ENCODE data around the gene SLC2A9.
"Not testable (repeated sequence)": the region's sequence is repeated elsewhere in the genome, so short reads cannot be mapped to it uniquely, and the experiment has no call there.

SLC2A9 gene

GRCh38 chr4:9994246-9994847 lies 26.9 kb downstream of the SLC2A9 start:
- no peak for DNase-seq

DNA sequence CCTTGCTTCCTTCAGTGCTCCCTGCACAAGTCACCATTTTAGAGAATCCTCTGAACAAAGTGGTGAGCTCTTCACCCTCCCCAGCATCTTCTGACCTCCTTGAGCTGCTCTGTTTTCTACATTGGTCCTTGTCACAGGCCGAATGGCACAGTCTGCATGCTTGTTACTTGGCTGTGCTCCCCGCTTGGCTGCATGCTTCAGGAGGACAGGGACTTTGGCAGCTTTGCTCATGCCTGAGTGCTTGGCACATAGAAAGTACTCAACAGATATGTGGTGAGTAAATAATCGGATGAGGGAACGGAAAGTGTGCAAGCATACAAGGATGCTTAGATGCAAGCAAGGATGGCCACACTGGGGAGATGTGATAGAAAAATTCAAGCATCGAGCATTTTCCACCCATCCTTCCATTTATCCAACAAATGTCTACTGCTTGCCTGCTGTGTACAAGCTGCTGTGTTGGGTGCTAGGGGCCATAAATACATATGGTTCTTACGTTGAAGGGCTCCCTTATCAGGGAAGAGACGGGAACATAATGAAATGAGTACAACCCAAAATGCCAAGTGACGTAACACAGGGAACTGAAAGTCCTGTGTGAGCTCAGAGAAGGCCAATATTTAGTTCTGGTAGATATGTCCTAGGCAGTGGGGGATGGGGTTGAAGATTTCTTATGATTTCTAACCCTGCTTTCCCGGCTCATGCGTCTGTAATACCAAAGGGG lies 31.2 kb downstream of the SLC2A9 start:
- peak; percentile 52 for DNase-seq

GRCh38 chr4:9988933-9989332 lies 32.4 kb downstream of the SLC2A9 start:
- no peak for DNase-seq

DNA sequence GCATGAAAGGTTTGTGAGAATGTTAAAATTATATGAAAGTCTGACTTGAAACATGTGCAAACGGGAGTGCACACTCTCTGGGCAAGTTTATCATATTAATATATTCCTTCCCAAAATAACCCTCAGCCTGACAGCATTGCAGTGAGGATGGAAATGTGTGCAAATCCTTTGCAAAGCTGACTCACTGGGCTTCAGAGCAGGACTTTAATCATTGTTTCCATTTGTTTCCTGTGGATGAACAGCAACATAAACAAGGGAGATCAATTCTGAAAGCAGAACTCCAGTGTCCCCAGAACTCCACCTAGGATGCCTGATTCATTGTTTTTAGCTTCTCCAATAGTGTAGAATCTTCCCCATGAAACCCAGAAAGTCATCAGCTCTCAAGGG lies 32.9 kb downstream of the SLC2A9 start:
- DNase-seq, result peak; percentile 35

GRCh38 chr4:9987749-9988362 lies 33.4 kb downstream of the SLC2A9 start:
- peak; percentile 27 for DNase-seq

GRCh38 chr4:9984621-9985020 lies 36.7 kb downstream of the SLC2A9 start:
- DNase-seq, result no peak

DNA sequence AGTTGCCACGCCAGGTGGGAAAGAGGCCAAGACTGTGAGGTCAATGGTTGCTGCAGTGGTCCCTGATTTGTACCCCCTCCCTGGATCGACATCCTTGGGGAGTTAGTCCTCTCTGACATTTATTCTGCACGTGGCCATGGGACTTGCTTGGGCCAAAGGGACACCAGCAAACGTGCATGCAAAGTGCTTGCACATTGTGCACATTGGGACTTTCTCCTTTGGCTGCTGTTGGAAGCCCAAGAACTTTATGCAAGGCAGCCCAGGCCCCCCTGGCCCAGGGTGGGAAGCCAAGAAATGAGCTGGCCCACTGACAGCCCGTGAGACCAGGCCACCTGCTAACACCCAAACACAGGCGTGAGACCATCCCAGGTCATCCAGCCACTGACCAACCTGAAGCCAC lies 38.1 kb downstream of the SLC2A9 start:
- no peak for DNase-seq

DNA sequence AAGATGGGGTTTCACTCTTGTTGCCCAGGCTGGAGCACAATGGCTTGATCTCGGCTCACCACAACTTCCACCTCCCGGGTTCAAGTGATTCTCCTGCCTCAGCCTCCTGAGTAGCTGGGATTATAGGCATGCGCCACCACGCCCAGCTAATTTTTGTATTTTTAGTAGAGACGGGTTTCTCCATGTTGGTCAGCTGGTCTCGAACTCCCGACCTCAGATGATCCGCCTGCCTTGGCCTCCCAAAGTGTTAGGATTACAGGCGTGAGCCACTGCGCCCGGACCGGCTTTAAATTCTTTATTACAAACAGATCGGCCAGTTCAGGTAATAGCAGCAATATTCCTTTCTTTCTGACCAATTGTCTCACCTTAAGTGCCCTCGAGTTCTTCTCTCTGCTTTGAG lies 39.4 kb downstream of the SLC2A9 start:
- DNase-seq, result not testable (repeated sequence)

DNA sequence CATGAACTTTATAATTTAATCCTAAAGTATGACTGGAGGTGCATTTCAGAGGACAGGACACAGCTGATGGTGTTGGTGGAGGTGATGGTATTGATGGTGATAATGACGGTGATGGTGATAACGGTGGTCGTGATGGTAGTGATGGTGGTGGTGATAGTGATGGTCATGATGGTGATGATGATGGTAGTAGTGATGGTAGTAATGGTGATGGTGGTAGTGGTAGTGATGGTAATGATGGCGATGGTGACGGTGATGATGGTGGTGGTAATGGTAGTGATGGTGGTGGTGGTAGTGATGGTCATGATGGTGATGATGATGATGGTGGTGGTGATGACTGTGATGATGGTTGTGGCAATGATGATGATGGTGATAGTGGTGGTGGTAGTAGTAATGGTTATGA lies 40.4 kb downstream of the SLC2A9 start:
- no peak for DNase-seq

GRCh38 chr4:9979101-9979701 lies 42.1 kb downstream of the SLC2A9 start:
- no peak for DNase-seq

DNA sequence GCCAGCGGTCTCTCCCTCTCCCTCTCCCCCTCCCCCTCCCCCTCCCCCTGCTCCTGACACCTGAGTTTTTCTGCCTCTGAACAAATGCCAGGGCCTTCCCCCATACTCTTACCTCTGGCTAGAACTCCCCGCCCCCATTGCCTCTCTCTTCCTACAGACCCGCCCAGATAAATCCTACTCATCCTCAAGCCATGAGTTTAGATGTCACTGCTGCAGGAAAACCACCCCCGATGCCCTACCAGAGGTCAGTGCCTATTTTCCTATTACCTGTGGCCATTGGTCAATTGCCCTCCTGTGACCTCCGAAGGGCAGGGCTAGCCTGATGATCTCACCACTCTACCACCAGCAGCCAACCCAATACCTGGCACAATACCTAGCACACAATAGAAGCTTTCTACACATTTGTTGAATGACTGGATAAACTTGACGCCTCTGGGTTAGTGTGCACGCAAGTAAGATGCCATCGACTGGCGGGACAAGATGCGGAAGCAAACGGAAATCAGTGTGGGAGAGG lies 43.7 kb downstream of the SLC2A9 start:
- DNase-seq, result no peak

DNA sequence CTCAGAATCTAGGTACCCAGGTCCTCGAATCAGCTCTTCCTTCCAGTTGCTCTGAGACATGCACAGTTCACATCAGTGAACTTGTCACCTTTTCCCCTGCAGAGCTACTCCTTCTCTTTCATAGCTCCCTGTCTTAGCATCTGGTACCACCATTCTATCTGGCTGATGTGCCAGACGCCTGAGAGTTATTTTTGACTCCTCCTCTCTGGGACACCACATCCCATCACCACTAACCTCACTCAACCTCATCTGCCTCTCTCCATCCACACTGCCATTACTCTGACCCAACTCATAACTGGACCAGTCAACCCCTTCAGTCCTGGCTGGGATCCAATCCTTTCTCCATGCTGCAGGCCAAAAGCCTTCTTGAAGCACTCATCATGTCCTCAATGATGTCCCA lies 44.5 kb downstream of the SLC2A9 start:
- no peak for DNase-seq

GRCh38 chr4:9976293-9976692 lies 45.0 kb downstream of the SLC2A9 start:
- DNase-seq, result no peak

GRCh38 chr4:9971711-9972110 lies 49.6 kb downstream of the SLC2A9 start:
- DNase-seq, result no peak

GRCh38 chr4:9970399-9971011 lies 50.8 kb downstream of the SLC2A9 start:
- DNase-seq, result no peak

DNA sequence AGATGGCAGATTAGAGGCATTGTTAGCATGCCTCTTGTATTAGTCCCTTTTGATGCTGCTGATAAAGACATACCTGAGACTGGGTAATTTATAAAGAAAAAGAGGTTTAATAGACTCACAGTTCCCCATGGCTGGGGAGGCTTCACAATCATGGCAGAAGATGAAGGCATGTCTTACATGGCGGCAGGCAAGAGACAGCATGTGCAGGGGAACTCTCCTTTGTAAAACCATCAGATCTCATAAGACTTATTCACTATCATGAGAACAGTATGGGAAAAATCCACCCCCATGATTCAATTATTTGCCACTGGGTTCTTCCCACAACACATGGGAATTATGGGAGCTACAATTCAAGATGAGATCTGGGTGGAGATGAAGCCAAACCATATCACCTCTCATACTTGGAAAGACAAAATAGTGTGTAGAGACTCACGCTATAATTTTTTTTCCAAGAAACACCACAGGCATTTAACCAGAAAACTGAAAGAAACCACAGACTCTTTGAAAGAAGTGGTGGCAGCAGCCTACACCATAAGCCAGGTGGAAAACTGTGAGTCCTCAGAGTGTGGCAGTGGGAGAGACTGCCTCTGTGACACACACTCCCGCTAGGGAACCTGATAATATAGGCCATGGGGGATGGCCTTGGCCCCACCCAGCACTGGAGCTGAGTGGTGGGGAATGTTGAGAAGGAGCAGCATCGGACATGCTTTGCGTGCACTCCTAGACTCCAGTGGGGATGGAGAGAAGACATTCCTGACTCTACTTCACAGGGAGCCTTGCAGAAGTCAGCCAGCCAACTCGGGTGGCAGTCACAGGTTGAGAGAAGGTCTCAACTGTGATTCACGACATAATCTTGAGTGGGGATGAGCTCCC lies 51.5 kb downstream of the SLC2A9 start:
- no peak for DNase-seq

- no peak for DNase-seq
Observed at GRCh38 chr4:9968472-9968871, 52.8 kb downstream of the SLC2A9 start.

- DNase-seq, result peak; percentile 21
Observed at GRCh38 chr4:9964879-9965278, 56.4 kb downstream of the SLC2A9 start.

- DNase-seq, result no peak
Observed at GRCh38 chr4:9963328-9963727, 58.0 kb downstream of the SLC2A9 start.

- DNase-seq, result no peak
Observed at GRCh38 chr4:9962611-9963314, 58.5 kb downstream of the SLC2A9 start.

GRCh38 chr4:9954468-9954867 lies 66.8 kb downstream of the SLC2A9 start:
- DNase-seq, result no peak

DNA sequence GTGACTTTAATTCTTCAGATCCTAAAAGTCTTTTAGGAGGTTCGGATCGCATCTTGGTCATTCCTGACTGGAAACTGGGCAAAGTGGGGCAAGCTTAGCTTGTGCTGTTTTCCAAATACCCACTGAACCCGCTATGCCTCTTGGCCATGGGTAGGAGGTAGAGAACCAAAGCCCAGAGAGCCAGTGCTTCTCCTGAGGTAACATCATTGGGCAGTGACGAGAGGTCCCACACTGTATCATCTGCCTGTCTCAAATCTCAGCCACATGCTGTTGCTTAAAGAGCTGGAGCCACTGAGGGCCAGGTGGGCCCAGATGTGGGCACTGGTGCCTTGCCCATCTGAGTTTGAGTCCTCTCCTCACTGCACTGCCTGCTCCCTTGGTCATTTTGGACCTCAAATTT lies 68.2 kb downstream of the SLC2A9 start:
- DNase-seq, result no peak
